Esophagus (tissue), 2 donors: ENCODE data around the gene DDX51. TPM values are rescaled to one million over a fixed set of nuclear protein-coding genes. Genes with fewer than 3 reads are reported as not detected.
A peak's percentile ranks its signal among the peaks of the same experiment; 100 is the strongest.
"Not testable (repeated sequence)": the region's sequence is repeated elsewhere in the genome, so short reads cannot be mapped to it uniquely, and the experiment has no call there.

Source experiments
- H3K27ac ChIP-seq, 2 donors: one replicate each; pipeline ENCODE4 v1.5.1; 2013; ENCODE audit warnings: low read depth in 2 of 2, mild to moderate bottlenecking in 2 of 2, inconsistent platforms in 1 of 2, low read length in 1 of 2, moderate library complexity in 1 of 2
- H3K27me3 ChIP-seq, 2 donors: one replicate each; pipeline ENCODE4 v1.6.1; 2013; ENCODE audit warnings: low read length in 2 of 2, control low read depth in 1 of 2, mild to moderate bottlenecking in 1 of 2; ENCODE audit not compliant: insufficient read depth in 2 of 2, control insufficient read depth in 1 of 2
- H3K36me3 ChIP-seq, 2 donors: one replicate each; pipeline ENCODE4 v1.6.1; 2013; ENCODE audit warnings: low read length in 1 of 2; ENCODE audit not compliant: control insufficient read depth in 2 of 2, insufficient read depth in 2 of 2
- H3K4me1 ChIP-seq, 2 donors: one replicate each; pipeline ENCODE4 v1.6.1; 2013; ENCODE audit warnings: low read length in 1 of 2; ENCODE audit not compliant: control insufficient read depth in 2 of 2, insufficient read depth in 2 of 2
- H3K4me3 ChIP-seq, 2 donors: one replicate each; pipeline ENCODE4 v1.5.1; 2013; ENCODE audit warnings: low read length in 2 of 2, mild to moderate bottlenecking in 2 of 2, low read depth in 1 of 2, moderate library complexity in 1 of 2
- H3K9me3 ChIP-seq, 2 donors: one replicate each; pipeline ENCODE4 v1.6.1; 2013; ENCODE audit warnings: mild to moderate bottlenecking in 2 of 2, low read depth in 1 of 2, low read length in 1 of 2, moderate library complexity in 1 of 2; ENCODE audit not compliant: control insufficient read depth in 2 of 2, insufficient read depth in 1 of 2
- WGBS, 2 donors: extraction: QIAGEN DNeasy Blood & Tissue Kit; methylation state at CpG; one replicate each; pipeline ENCODE4 v1.1.7; 2013; 5-methylcytosine and 5-hydroxymethylcytosine counted together
- polyA plus RNA-seq, 2 donors: library from polyadenylated mRNA; stranded (reverse); fragments of 200-250 nt; gene quantifications; one replicate each; pipeline ENCODE4 v1.2.3, GENCODE V29; 2013
- donor health status: healthy with polysubstance abuse.
- donor health status: Bipolar disorder and iron deficiency.

DDX51 gene
- polyA plus RNA-seq, 2 donors = 12.3 to 20.4 TPM

DNA sequence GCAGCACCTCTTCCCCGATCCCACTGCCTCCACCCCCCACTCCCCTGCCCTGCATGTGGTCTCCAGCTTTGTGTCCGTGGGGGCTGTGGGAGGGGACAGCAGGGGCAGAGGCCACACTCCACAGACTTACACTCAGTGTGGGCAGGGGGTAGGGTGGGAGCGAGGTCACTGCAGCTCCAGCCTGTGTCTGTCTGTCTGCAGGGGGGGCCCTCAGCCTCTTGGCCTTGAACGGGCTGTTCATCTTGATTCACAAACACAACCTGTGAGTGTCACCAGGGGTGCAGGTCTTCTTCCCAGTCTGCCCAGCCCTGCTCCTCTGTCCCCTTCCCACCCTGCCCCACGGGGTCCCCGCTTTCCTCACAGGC is 6.6 kb upstream of the DDX51 start:
- Histone ChIP-seq H3K4me3 (no peak overlapping the region), H3K9me3 (peaks cover 0 to 3% of the 10 kb centered on the region in 2 donors), H3K27me3 (no peaks in the 10 kb centered on the region), H3K4me1 (peaks cover 0 to 9% of the 10 kb centered on the region in 2 donors), H3K27ac (no peak overlapping the region), H3K36me3 (peaks cover 8 to 22% of the 10 kb centered on the region in 2 donors)
- 87 to 89% methylated on average over 6 of the region's 6 CpGs for WGBS, 2 donors

DNA sequence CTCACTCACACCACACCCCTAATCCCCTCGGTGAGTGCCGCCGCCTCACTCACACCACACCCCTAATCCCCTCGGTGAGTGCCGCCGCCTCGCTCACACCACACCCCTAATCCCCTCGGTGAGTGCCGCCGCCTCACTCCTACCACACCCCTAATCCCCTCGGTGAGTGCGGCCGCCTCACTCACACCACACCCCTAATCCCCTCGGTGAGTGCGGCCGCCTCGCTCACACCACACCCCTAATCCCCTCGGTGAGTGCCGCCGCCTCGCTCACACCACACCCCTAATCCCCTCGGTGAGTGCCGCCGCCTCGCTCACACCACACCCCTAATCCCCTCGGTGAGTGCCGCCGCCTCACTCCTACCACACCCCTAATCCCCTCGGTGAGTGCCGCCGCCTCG is 5.4 kb upstream of the DDX51 start:
- not testable (repeated sequence) for H3K4me3 ChIP-seq, H3K27me3 ChIP-seq, H3K27ac ChIP-seq, H3K9me3 ChIP-seq
- 90% methylated on average over 23 of the region's 32 CpGs; no CpG with 5 or more reads in 1 of the 2 donors for WGBS, 2 donors
- Histone ChIP-seq H3K36me3 (peaks cover 8 to 22% of the 10 kb centered on the region in 2 donors), H3K4me1 (peaks cover 2 to 18% of the 10 kb centered on the region in 2 donors)

DNA sequence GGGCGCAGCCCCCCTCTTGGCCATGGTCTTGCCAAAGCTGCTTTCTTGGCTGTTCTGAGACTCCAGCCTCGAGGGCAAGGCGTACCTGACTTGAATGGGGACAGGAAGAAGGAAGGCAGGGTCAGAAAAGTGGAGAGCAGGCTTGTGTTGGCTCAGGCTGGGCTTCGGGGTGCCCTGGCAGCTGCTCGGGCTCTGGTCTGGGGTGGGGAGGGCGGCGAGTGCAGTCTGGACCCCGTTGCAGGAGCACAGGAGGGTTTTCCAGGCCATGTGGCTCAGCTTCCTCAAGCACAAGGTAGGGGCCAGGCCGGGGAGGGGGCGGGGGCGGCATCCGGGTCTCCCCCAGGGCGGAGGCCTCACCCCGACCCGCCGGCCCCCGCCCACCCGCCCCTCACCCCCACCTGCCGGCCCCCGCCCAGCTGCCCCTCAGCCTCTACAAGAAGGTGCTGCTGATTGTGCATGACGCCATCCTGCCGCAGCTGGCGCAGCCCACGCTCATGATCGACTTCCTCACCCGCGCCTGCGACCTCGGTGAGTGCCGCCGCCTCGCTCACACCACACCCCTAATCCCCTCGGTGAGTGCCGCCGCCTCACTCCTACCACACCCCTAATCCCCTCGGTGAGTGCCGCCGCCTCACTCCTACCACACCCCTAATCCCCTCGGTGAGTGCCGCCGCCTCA is 4.4 kb upstream of the DDX51 start:
- 87 to 88% methylated on average over 17 to 35 of the region's 41 CpGs for WGBS, 2 donors
- no peak overlapping the region for H3K4me3 ChIP-seq
- H3K9me3 ChIP-seq = no peaks in the 10 kb centered on the region
- H3K27me3 ChIP-seq = no peaks in the 10 kb centered on the region
- peaks cover 2 to 11% of the 10 kb centered on the region in 2 donors for H3K4me1 ChIP-seq
- H3K27ac ChIP-seq = no peak overlapping the region
- H3K36me3 ChIP-seq = peaks cover 8 to 22% of the 10 kb centered on the region in 2 donors

DNA sequence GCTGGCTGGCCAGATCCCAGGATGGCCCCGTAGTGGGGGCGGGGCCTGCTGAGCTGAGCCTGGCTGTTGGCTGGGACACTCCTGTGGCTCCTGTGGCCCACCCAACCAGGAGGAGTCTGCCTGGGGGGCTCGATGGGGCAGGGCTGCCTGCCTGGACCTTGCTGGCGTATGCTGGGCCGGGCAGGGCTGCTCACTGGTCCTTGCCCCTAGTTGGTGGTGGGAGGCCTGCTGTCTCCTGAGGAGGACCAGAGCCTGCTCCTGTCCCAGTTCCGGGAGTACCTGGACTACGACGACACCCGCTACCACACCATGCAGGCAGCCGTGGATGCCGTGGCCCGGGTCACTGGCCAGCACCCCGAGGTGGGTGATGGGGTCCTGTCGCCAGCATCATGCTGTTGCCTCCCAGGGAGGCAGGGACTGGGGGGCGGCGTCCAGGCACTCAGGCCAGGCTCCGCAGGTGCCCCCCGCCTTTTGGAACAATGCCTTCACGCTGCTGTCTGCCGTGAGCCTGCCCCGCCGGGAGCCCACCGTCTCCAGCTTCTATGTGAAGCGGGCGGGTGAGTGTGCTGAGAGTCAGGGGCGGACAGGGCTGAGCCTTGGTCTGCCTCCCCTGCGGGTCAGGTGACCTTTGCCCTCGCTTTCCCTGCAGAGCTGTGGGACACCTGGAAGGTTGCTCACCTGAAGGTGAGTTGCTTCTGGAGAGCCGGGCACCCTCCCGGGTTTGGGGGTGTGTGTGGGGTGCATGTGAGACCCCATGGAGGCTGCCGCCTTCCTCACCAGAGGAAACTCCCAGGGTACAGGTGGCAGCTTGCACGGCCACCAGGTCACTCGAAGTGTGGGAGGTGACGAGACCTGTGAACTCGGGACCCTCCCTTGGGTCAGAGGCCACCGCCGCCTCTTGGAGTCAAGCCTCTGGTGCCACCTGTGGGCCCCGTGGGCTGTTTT is 3.6 kb upstream of the DDX51 start:
- 89 to 90% methylated on average over 36 to 38 of the region's 38 CpGs for WGBS, 2 donors
- Histone ChIP-seq H3K36me3 (peaks cover 8 to 22% of the 10 kb centered on the region in 2 donors), H3K27ac (no peak overlapping the region), H3K4me3 (no peak overlapping the region), H3K27me3 (no peaks in the 10 kb centered on the region), H3K4me1 (peaks cover 2 to 16% of the 10 kb centered on the region in 2 donors), H3K9me3 (no peaks in the 10 kb centered on the region)

DNA sequence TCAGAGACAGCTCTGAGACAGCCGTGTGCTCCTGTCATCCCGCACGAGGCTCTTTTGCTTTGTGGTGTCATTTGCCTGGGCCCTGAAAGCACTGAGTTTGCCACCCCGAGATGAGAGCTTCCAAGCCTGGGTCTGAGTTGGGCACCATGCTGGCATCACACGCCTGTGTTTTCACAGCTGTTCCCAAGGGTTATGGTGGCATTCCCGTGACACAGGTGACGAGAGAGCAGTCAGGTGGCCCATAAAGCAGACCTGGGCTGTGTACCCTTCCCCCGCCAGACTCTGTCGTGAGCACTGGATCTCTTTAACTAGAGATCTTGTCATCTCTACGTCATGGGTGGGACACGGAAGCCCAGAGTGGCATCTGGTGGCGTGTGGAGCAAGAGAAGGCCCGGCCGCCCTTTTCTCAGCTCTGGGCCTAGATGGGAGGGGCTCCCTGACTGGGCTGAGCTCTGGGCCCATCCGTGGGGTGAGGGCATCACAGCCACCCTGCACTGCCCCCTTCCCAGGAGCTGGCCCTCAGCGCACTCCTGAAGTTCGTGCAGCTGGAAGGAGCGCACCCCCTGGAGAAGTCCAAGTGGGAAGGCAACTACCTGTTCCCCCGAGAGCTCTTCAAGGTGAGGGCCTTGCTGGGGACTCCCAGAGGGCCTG is 2.8 kb upstream of the DDX51 start:
- H3K27ac ChIP-seq = no peak overlapping the region
- peaks cover 3 to 24% of the 10 kb centered on the region in 2 donors for H3K36me3 ChIP-seq
- 87 to 89% methylated on average over 19 of the region's 19 CpGs for WGBS, 2 donors
- H3K4me3 ChIP-seq = no peak overlapping the region
- no peaks in the 10 kb centered on the region for H3K9me3 ChIP-seq
- H3K27me3 ChIP-seq = no peaks in the 10 kb centered on the region
- H3K4me1 ChIP-seq = peaks cover 6 to 21% of the 10 kb centered on the region in 2 donors

DNA sequence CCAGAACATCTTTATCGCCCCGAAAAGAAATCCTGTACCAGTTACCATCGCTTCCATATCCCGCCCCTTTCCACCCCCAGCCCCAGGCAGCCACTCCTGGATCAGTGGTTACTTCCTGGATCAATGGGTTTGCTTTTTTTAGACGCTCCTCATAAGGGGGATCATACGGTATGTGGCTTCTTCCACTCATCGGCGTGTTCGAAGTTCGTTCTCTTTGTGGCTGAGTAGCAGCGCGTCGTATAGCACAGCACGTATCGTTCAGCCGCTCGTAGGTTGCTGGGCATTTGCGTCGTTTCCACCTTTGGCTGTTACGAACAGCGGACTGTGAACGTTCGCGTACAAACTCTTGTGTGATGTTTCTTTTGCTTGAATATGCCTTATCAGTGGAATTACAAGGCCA is 2.0 kb upstream of the DDX51 start:
- Histone ChIP-seq H3K4me3 (no peak overlapping the region), H3K9me3 (no peaks in the 10 kb centered on the region), H3K36me3 (peaks cover 9 to 24% of the 10 kb centered on the region in 2 donors), H3K27ac (no peak overlapping the region), H3K4me1 (peaks cover 6 to 21% of the 10 kb centered on the region in 2 donors), H3K27me3 (no peaks in the 10 kb centered on the region)
- WGBS, 2 donors = 92 to 95% methylated on average over 24 of the region's 24 CpGs

DNA sequence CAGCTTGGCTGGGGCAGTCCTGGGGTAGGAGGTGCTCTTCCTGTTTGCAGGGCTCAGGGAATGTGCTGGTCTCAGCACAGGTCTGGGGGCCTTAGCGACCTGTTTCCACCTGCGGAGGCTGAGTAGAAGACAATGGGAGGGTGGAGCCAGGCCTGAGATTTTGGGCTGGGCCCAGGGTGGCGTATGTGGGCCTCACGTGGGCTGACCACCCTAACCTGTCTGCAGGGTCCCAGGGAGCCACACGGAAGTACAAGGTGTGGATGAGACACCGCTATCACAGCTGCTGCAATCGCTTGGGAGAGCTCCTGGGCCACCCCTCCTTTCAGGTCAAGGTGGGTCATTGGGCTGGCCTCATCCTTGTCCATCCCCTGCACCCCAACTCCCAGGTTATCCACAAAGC is 1.2 kb upstream of the DDX51 start:
- Histone ChIP-seq H3K9me3 (no peaks in the 10 kb centered on the region), H3K27ac (no peak overlapping the region), H3K4me3 (peak overlapping the region; percentile 88 to 100), H3K36me3 (peaks cover 9 to 27% of the 10 kb centered on the region in 2 donors), H3K27me3 (no peaks in the 10 kb centered on the region), H3K4me1 (peaks cover 6 to 21% of the 10 kb centered on the region in 2 donors)
- 67 to 75% methylated on average over 7 of the region's 7 CpGs for WGBS, 2 donors

DNA sequence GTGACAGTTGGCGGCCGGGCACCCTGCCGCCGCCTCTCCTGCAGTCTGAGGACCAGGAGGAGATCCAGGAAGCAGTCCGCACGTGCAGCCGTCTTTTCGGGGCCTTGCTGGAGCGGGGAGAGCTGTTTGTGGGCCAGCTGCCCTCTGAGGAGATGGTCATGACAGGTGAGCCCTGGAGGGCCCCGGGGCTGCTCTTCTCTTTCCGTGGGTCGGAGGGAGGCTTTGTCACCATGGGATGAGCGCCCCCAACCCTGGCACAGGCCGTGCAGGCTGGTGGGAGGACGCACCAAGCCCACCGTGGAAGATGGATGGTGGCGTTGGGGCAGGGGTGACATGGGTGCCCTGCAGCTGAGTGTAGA is 670 bp upstream of the DDX51 start:
- Histone ChIP-seq H3K27ac (peak overlapping the region; percentile 81 to 85), H3K27me3 (no peaks in the 10 kb centered on the region), H3K9me3 (no peaks in the 10 kb centered on the region), H3K36me3 (peaks cover 13 to 32% of the 10 kb centered on the region in 2 donors), H3K4me1 (peaks cover 6 to 21% of the 10 kb centered on the region in 2 donors), H3K4me3 (peak overlapping the region; percentile 88 to 100)
- WGBS, 2 donors = 2 to 4% methylated on average over 17 of the region's 17 CpGs

DNA sequence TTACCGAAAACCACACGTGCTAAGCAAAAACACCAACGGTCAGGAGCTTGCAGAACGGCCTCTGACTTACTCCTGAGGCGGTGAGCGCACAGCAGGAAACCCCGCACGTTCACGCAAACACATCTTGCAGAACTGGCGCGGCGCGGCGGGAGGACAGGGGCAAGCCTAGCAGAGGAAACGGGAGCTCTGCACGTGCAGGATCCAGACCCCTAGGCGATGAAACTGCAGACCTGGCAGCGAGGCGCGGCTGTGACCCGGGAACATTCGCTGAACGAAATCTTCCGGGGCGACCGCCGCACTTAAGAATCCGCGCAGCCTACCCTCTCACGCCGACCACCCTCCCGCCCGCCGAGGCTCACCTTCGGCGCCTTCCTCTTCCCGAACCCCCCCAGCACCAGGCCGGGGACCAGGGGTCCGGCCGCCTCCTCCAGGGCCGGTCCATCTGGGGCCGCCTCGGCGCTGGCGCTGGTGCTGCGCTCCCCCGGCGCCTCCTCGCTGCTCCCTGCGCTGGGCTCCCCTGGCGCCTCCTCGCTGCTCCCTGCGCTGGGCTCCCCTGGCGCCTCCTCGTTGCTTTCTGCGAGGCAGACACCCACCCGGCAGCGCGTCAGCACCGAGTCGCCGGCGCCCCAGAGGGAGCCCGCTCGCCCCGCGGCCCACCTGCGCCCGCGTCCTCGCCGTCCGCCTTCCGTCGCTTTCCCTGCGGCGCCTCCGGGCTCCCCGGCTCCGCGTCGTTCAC is 615 bp downstream of the DDX51 start:
- H3K27ac ChIP-seq = peak overlapping the region; percentile 68 to 69
- H3K4me3 ChIP-seq = peak overlapping the region; percentile 88 to 100
- peaks cover 13 to 39% of the 10 kb centered on the region in 2 donors for H3K36me3 ChIP-seq
- H3K9me3 ChIP-seq = no peaks in the 10 kb centered on the region
- peaks cover 6 to 21% of the 10 kb centered on the region in 2 donors for H3K4me1 ChIP-seq
- H3K27me3 ChIP-seq = no peaks in the 10 kb centered on the region
- 1 to 2% methylated on average over 61 to 82 of the region's 82 CpGs for WGBS, 2 donors
